HG02885 (cell line): Measurements from ENCODE around the gene TAPT1.
A peak's percentile ranks its signal among the peaks of the same experiment; 100 is the strongest.
"Not testable (repeated sequence)": the region's sequence is repeated elsewhere in the genome, so short reads cannot be mapped to it uniquely, and the experiment has no call there.

Experiments
- ATAC-seq: cut with Tn5 transposase; IDR thresholded peaks from one replicate; pipeline ENCODE4 v1.9.1; 2021; ENCODE audit warnings: mild to moderate bottlenecking; ENCODE audit not compliant: unreplicated experiment, poor library complexity

Gene TAPT1

GRCh38 chr4:16218950-16219349, 7.3 kb downstream of the TAPT1 start:
- no peak for ATAC-seq

- ATAC-seq = peak; percentile 89
Observed at GRCh38 chr4:16217300-16218051, 8.8 kb downstream of the TAPT1 start.

- no peak for ATAC-seq
Observed at GRCh38 chr4:16213121-16213520, 13.2 kb downstream of the TAPT1 start.

GRCh38 chr4:16212138-16212782, 14.0 kb downstream of the TAPT1 start:
- ATAC-seq = no peak

GRCh38 chr4:16207409-16207808, 18.9 kb downstream of the TAPT1 start:
- no peak for ATAC-seq

GRCh38 chr4:16206848-16207247, 19.4 kb downstream of the TAPT1 start:
- no peak for ATAC-seq

- ATAC-seq = no peak
Observed at GRCh38 chr4:16206301-16206700, 20.0 kb downstream of the TAPT1 start.

GRCh38 chr4:16205298-16206164, 20.7 kb downstream of the TAPT1 start:
- peak; percentile 93 for ATAC-seq

- no peak for ATAC-seq
Observed at GRCh38 chr4:16204505-16204904, 21.8 kb downstream of the TAPT1 start.

GRCh38 chr4:16203083-16203482, 23.2 kb downstream of the TAPT1 start:
- ATAC-seq = no peak

- ATAC-seq = no peak
Observed at GRCh38 chr4:16202598-16202997, 23.7 kb downstream of the TAPT1 start.

- peak; percentile 38 for ATAC-seq
Observed at GRCh38 chr4:16199093-16199492, 27.2 kb downstream of the TAPT1 start.

GRCh38 chr4:16197876-16198665, 28.2 kb downstream of the TAPT1 start:
- ATAC-seq = no peak

GRCh38 chr4:16196482-16197393, 29.5 kb downstream of the TAPT1 start:
- peak; percentile 82 for ATAC-seq

GRCh38 chr4:16195209-16195608, 31.1 kb downstream of the TAPT1 start:
- ATAC-seq = no peak

- not testable (repeated sequence) for ATAC-seq
Observed at GRCh38 chr4:16194798-16195197, 31.5 kb downstream of the TAPT1 start.

- ATAC-seq = no peak
Observed at GRCh38 chr4:16194214-16194613, 32.1 kb downstream of the TAPT1 start.

- no peak for ATAC-seq
Observed at GRCh38 chr4:16192631-16193518, 33.4 kb downstream of the TAPT1 start.
